ENCODE data around the gene CHID1. TPM values are rescaled to one million over a fixed set of nuclear protein-coding genes. Genes with fewer than 3 reads are reported as not detected.

CHID1 gene
- total RNA-seq, 2 donors from 2014 or later: 61.2 to 195 TPM

- TF ChIP-seq CTCF (IDR thresholded peaks at IDR 0.05): no peak
- peaks cover 25 to 35% of the 10 kb centered on the region in 2 donors for H3K4me1 ChIP-seq (ENCODE audit: control insufficient read depth in 1 of 2, low read depth in 2 of 2)
- DNase-seq (ENCODE audit: low spot score) (no peak), ATAC-seq (ENCODE audit: insufficient number of reproducible peaks, low FRiP score, low read depth) (no peak)
- peaks cover 4% of the 10 kb centered on the region for H3K27me3 ChIP-seq (replicated peaks; ENCODE audit: insufficient read depth)
- H3K9me3 ChIP-seq: no peaks in the 10 kb centered on the region
- peak overlapping the region; percentile 98 for H3K4me3 ChIP-seq
- peak overlapping the region; percentile 59 to 100 for H3K27ac ChIP-seq
- peaks cover 35% of the 10 kb centered on the region for H3K36me3 ChIP-seq
Observed at GRCh38 chr11:821512-822371, 88.9 kb downstream of the CHID1 start.

- no peaks in the 10 kb centered on the region for H3K9me3 ChIP-seq
- peaks cover 23 to 31% of the 10 kb centered on the region in 2 donors for H3K4me1 ChIP-seq (ENCODE audit: control insufficient read depth in 1 of 2, low read depth in 2 of 2)
- DNase-seq (ENCODE audit: low spot score) (peak; percentile 86), ATAC-seq (ENCODE audit: insufficient number of reproducible peaks, low FRiP score, low read depth) (peak; percentile 52)
- H3K4me3 ChIP-seq: peak overlapping the region; percentile 98
- TF ChIP-seq CTCF (IDR thresholded peaks at IDR 0.05): no peak
- H3K27ac ChIP-seq: peak overlapping the region; percentile 99 to 100
- H3K36me3 ChIP-seq: peaks cover 34% of the 10 kb centered on the region
- no peaks in the 10 kb centered on the region for H3K27me3 ChIP-seq (replicated peaks; ENCODE audit: insufficient read depth)
Observed at GRCh38 chr11:820655-821511, 89.7 kb downstream of the CHID1 start.

GRCh38 chr11:819943-820649 is 90.5 kb downstream of the CHID1 start:
- peak overlapping the region; percentile 98 for H3K4me3 ChIP-seq
- H3K27me3 ChIP-seq (replicated peaks; ENCODE audit: insufficient read depth): no peaks in the 10 kb centered on the region
- no peaks in the 10 kb centered on the region for H3K9me3 ChIP-seq
- ATAC-seq (ENCODE audit: insufficient number of reproducible peaks, low FRiP score, low read depth): peak; percentile 56
- H3K4me1 ChIP-seq (ENCODE audit: control insufficient read depth in 1 of 2, low read depth in 2 of 2): peaks cover 23 to 31% of the 10 kb centered on the region in 2 donors
- TF ChIP-seq CTCF (IDR thresholded peaks at IDR 0.05): no peak
- H3K27ac ChIP-seq: peak overlapping the region; percentile 99 to 100
- peak; percentile 70 for DNase-seq (ENCODE audit: low spot score)
- peaks cover 26% of the 10 kb centered on the region for H3K36me3 ChIP-seq

GRCh38 chr11:819129-819931 is 91.3 kb downstream of the CHID1 start:
- DNase-seq (ENCODE audit: low spot score) (peak; percentile 70), ATAC-seq (ENCODE audit: insufficient number of reproducible peaks, low FRiP score, low read depth) (peak; percentile 62)
- H3K27me3 ChIP-seq (replicated peaks; ENCODE audit: insufficient read depth): no peaks in the 10 kb centered on the region
- peaks cover 22% of the 10 kb centered on the region for H3K36me3 ChIP-seq
- H3K27ac ChIP-seq: peak overlapping the region; percentile 99 to 100
- H3K9me3 ChIP-seq: no peaks in the 10 kb centered on the region
- peak overlapping the region; percentile 98 for H3K4me3 ChIP-seq
- peak; percentile 63 for TF ChIP-seq CTCF (IDR thresholded peaks at IDR 0.05)
- peaks cover 23 to 31% of the 10 kb centered on the region in 2 donors for H3K4me1 ChIP-seq (ENCODE audit: control insufficient read depth in 1 of 2, low read depth in 2 of 2)

Measured in thoracic aorta (tissue), 2 donors.